Measurements from ENCODE around the gene M1AP. TPM values are rescaled to one million over a fixed set of nuclear protein-coding genes. Genes with fewer than 3 reads are reported as not detected.

Gene M1AP
- total RNA-seq, 1 experiment from 2014 or later, result 7.6 TPM

DNA sequence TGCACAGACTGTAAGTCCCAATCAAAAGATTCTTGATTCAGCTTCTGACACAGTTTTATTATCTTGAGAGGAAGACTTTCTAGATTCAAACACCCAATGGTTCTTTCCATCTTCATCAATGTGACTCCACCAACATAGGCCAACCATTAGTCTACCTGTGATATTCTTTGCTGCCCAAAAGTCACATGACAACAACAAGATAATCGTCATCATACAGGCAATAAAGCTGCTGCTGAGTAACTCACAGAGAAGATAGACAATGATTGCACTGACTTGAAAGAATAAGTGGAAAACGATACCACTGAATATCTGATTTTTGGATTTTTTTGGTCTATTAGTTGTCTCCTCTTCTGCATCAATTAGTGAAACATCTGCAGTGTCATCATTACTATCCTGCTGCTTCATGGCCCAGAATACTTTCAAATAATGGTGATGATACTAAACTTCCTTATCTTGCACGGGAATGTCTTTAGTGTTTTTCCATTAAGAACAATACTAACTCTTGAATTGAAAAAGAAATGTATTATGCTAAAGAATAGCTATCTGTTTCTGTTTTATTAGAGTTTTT is 19.5 kb downstream of the M1AP start:
- Histone ChIP-seq H3K79me1 (ENCODE audit: insufficient read depth, low read depth, low read length, poor library complexity, severe bottlenecking) (no peaks in the 10 kb centered on the region), H3K4me1 (ENCODE audit: insufficient read depth, low read length) (peaks cover 10% of the 10 kb centered on the region), H3K23ac (ENCODE audit: insufficient read length, low read depth, low read length) (no peak overlapping the region), H3K27me3 (ENCODE audit: insufficient read depth, low read length) (no peaks in the 10 kb centered on the region), H3K4me2 (ENCODE audit: insufficient read depth, insufficient read length, low read length) (no peak overlapping the region), H3K18ac (ENCODE audit: insufficient read length, low read depth, low read length) (no peak overlapping the region), H2AFZ (ENCODE audit: low read length) (no peak overlapping the region), H3K79me2 (ENCODE audit: insufficient read depth, low read length) (no peaks in the 10 kb centered on the region), H3T11ph (ENCODE audit: low read length) (no peak overlapping the region), H3K9ac (ENCODE audit: extremely low read depth, insufficient read length, low read length) (no peak overlapping the region), H4K5ac (ENCODE audit: insufficient read length, low read depth, low read length) (no peak overlapping the region), H2BK120ac (ENCODE audit: low read depth, low read length, poor library complexity, severe bottlenecking) (no peak overlapping the region), H2AK5ac (ENCODE audit: insufficient read length, low read length) (no peak overlapping the region), H4K91ac (ENCODE audit: insufficient read length, low read depth, low read length) (no peak overlapping the region), H3K4ac (ENCODE audit: low read depth, low read length) (no peak overlapping the region), H2BK12ac (ENCODE audit: insufficient read length, low read depth, low read length) (no peak overlapping the region), H3K9me3 (ENCODE audit: control insufficient read depth, low read depth, low read length) (no peaks in the 10 kb centered on the region), H3K56ac (ENCODE audit: insufficient read length, low read depth, low read length) (no peak overlapping the region), H3K14ac (ENCODE audit: insufficient read depth, low read length) (no peak overlapping the region), H4K8ac (replicated peaks; ENCODE audit: insufficient read length, low read depth, low read length) (no peak overlapping the region), H2BK15ac (ENCODE audit: low read depth, low read length) (no peak overlapping the region), H2BK5ac (ENCODE audit: insufficient read length, low read length) (no peak overlapping the region), H3K27ac (ENCODE audit: insufficient read length, low read depth, low read length) (no peak overlapping the region), H4K20me1 (ENCODE audit: control insufficient read depth, insufficient read depth, insufficient read length) (no peaks in the 10 kb centered on the region), H3K23me2 (ENCODE audit: insufficient read length, low read depth, low read length, poor library complexity, severe bottlenecking) (no peaks in the 10 kb centered on the region), H2BK20ac (ENCODE audit: low read depth, low read length, poor library complexity, severe bottlenecking) (no peak overlapping the region)
- WGBS (ENCODE audit: extremely low coverage, insufficient read length, low lambda C conversion rate), result no CpG with 5 or more reads among the region's 3 CpGs
- no peak overlapping the region for H3K4me3 Mint-ChIP-seq
- TF ChIP-seq, protein P1, sequence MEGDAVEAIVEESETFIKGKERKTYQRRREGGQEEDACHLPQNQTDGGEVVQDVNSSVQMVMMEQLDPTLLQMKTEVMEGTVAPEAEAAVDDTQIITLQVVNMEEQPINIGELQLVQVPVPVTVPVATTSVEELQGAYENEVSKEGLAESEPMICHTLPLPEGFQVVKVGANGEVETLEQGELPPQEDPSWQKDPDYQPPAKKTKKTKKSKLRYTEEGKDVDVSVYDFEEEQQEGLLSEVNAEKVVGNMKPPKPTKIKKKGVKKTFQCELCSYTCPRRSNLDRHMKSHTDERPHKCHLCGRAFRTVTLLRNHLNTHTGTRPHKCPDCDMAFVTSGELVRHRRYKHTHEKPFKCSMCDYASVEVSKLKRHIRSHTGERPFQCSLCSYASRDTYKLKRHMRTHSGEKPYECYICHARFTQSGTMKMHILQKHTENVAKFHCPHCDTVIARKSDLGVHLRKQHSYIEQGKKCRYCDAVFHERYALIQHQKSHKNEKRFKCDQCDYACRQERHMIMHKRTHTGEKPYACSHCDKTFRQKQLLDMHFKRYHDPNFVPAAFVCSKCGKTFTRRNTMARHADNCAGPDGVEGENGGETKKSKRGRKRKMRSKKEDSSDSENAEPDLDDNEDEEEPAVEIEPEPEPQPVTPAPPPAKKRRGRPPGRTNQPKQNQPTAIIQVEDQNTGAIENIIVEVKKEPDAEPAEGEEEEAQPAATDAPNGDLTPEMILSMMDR (conservative IDR thresholded peaks at IDR 0.05), result no peak
- DNase-seq, result no peak
- H3K4me1 Mint-ChIP-seq, result peaks cover 15% of the 10 kb centered on the region in 2 experiments
- H3K27ac Mint-ChIP-seq, result no peak overlapping the region
- peaks cover 0 to 2% (median 0%) of the 10 kb centered on the region in 3 experiments; a peak in 1 of 7 replicates for H3K36me3 Mint-ChIP-seq (ENCODE audit: insufficient read depth in 1 of 3, low read depth in 3 of 3)
- no peaks in the 10 kb centered on the region for H3K27me3 Mint-ChIP-seq (ENCODE audit: low read depth)
- no peaks in the 10 kb centered on the region for H3K9me3 Mint-ChIP-seq
